Gastrocnemius medialis (tissue), 4 donors: ENCODE results near the gene SIN3B.

ENCODE experiments used
- POLR2A ChIP-seq, 2 donors: fragments of 450-650 bp; IDR thresholded peaks; one replicate each; pipeline ENCODE4 v1.6.1; 2017; ENCODE audit warnings: antibody characterized with exemption in 2 of 2, mild to moderate bottlenecking in 2 of 2, moderate library complexity in 2 of 2
- TF ChIP-seq, protein P1 (sequence below), 5 experiments: fragments of 450-650 bp in 3 of 5; fragments of 200-600 bp in 2 of 5; sonication (generic) in 2 of 5; IDR thresholded peaks in 4 of 5; conservative IDR thresholded peaks in 1 of 5; 1 replicate in 4 of 5; 2 replicates in 1 of 5; pipeline ENCODE4 v1.5.1; 2016 to 2019; ENCODE audit warnings: antibody characterized with exemption in 5 of 5, mild to moderate bottlenecking in 3 of 5, moderate library complexity in 3 of 5

DNA sequence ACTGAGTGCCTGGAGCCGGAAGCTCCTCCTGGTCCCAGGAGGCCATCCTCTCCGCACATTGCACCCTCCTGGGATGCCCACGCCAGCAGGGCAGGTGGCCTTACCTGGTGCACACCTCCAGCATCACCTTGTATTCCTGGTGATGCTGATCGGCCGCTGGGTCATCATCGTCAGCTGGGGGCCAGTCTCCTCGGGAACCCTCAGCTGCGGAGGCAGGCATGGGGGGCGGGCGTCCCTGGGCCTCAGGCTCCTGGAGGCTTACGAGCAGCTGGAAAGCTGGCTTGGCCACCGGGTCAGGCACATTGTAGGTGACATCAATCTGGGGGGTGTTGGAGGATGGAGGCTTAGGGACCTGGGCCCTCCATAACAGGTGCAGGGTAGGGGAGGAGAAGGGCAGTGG is 73.3 kb downstream of the SIN3B start:
- TF ChIP-seq, protein P1, sequence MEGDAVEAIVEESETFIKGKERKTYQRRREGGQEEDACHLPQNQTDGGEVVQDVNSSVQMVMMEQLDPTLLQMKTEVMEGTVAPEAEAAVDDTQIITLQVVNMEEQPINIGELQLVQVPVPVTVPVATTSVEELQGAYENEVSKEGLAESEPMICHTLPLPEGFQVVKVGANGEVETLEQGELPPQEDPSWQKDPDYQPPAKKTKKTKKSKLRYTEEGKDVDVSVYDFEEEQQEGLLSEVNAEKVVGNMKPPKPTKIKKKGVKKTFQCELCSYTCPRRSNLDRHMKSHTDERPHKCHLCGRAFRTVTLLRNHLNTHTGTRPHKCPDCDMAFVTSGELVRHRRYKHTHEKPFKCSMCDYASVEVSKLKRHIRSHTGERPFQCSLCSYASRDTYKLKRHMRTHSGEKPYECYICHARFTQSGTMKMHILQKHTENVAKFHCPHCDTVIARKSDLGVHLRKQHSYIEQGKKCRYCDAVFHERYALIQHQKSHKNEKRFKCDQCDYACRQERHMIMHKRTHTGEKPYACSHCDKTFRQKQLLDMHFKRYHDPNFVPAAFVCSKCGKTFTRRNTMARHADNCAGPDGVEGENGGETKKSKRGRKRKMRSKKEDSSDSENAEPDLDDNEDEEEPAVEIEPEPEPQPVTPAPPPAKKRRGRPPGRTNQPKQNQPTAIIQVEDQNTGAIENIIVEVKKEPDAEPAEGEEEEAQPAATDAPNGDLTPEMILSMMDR (IDR thresholded peaks at IDR 0.05 in 4 of 5, conservative IDR thresholded peaks at IDR 0.05 in 1 of 5): no peak
- no peak for TF ChIP-seq POLR2A (IDR thresholded peaks at IDR 0.05)
